AG04449 (cell line): ENCODE results near the gene VPS8.

Experiments used
- CTCF ChIA-PET: fragments of 350-600 bp; formaldehyde crosslinking; extraction: SDS; loops from one replicate; lab custom pipeline; 2021; ENCODE audit warnings: antibody characterized with exemption; lab: Yijun Ruan, JAX
- POLR2A ChIA-PET: fragments of 400-600, 350-600 bp; formaldehyde crosslinking; extraction: SDS; loops from one replicate; lab custom pipeline; 2020; ENCODE audit warnings: antibody characterized with exemption, inconsistent platforms; lab: Yijun Ruan, JAX
- DNase-seq: peaks from one replicate; pipeline ENCODE4 v3.0.0-alpha.2; 2010; ENCODE audit warnings: low read depth, low spot score
- H3K4me3 ChIP-seq: 2 replicates; pipeline ENCODE4 v1.5.1; 2011; ENCODE audit warnings: low read depth, mild to moderate bottlenecking, control low read depth, low read length
- TF ChIP-seq, protein P1 (sequence below): IDR thresholded peaks from one replicate; pipeline ENCODE4 v1.5.1; 2011; ENCODE audit warnings: mild to moderate bottlenecking, moderate library complexity, low read length, control low read depth, inconsistent platforms; ENCODE audit not compliant: insufficient read depth; ENCODE audit errors: missing control alignments

Gene VPS8

DNA sequence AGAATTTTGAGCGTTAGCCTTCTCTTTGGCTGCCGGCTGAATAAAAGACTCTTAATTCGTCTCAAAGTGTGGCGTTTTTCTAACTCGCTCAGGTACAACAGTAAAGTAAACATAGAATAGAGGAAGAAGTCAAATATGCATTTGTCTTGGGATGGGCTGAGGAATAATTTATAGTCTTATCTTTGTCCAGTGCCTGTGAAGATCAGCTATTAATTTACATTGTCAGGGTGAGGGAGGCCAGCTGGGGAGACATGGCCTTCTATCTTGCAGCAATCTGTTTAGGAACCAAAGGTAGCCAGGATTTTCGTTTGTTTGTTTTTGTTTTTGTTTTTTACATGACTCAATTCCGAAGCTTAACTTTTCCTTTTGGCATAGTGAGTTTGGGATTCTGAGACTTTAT is 100.2 kb downstream of the VPS8 start:
- DNase-seq: no peak
- ChIA-PET POLR2A (no interaction called here), CTCF (no interaction called here)
- TF ChIP-seq, protein P1, sequence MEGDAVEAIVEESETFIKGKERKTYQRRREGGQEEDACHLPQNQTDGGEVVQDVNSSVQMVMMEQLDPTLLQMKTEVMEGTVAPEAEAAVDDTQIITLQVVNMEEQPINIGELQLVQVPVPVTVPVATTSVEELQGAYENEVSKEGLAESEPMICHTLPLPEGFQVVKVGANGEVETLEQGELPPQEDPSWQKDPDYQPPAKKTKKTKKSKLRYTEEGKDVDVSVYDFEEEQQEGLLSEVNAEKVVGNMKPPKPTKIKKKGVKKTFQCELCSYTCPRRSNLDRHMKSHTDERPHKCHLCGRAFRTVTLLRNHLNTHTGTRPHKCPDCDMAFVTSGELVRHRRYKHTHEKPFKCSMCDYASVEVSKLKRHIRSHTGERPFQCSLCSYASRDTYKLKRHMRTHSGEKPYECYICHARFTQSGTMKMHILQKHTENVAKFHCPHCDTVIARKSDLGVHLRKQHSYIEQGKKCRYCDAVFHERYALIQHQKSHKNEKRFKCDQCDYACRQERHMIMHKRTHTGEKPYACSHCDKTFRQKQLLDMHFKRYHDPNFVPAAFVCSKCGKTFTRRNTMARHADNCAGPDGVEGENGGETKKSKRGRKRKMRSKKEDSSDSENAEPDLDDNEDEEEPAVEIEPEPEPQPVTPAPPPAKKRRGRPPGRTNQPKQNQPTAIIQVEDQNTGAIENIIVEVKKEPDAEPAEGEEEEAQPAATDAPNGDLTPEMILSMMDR: no peak
- H3K4me3 ChIP-seq: no peak overlapping the region

DNA sequence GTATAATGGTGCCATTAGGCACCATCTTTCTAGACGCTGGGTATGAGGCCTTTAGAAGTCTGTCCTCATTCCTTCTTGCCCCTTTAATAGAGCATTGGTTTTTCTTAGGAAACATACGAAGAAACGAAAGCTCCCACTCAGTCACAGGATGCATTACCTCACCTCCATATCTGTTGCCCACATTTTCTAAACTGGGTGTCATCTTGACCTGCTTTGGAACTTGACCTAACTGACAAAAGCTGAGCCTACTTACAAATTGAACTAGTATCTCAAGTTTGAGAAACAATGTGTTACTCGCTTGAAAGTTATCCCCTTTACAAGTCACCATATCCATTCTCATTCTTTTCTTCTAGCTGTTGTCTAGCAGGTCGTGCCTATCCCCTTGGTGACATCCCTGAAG is 102.7 kb downstream of the VPS8 start:
- H3K4me3 ChIP-seq: no peak overlapping the region
- TF ChIP-seq, protein P1: no peak
- ChIA-PET POLR2A (no interaction called here), CTCF (no interaction called here)
- no peak for DNase-seq

DNA sequence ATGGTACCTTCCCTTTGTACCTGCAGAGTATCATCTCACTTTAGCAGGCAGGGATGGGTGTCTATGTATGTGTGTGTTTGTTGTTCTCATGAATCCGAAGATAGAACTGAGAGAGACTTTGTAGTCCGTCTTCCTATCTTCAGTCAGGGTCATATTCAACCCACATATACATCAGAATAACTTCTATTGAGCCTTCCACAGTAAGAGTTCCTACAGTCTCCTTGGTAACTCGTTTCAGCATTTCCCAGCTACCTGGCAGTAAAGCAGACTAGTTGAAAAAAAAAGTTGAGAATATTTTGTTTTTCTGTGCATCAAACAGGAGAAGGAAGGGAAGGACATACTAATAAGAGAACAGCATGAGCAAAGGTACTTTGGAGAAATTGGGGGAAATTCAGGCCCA is 106.8 kb downstream of the VPS8 start:
- no peak overlapping the region for H3K4me3 ChIP-seq
- POLR2A ChIA-PET: interaction anchor here (0.5 kb wide), 1 partner anchor 1983 kb away, joined by 3 read pairs; no protein-coding TSS in a partner anchor
- DNase-seq: no peak
- TF ChIP-seq, protein P1: no peak
- CTCF ChIA-PET: no interaction called here

DNA sequence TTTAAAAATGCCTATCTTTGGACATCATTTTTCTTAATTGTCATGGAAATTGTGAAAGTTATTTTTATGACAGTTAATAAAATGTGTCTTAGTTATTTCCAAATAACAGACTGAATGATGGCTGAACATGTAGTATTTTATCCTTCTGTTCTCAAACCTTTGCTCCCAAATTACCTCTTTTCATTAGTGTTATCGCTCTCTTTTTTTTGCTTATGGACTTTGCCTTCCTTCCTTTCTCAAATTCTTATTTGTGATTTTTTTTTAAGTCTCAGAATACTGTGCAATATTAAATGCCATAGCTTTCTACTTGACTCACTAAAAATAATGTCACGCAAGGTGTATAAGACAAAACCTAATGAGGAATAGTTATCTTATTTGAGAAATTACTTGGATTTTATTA is 107.7 kb downstream of the VPS8 start:
- POLR2A ChIA-PET: no interaction called here
- no peak for DNase-seq
- H3K4me3 ChIP-seq: no peak overlapping the region
- TF ChIP-seq, protein P1: no peak
- CTCF ChIA-PET: no interaction called here

DNA sequence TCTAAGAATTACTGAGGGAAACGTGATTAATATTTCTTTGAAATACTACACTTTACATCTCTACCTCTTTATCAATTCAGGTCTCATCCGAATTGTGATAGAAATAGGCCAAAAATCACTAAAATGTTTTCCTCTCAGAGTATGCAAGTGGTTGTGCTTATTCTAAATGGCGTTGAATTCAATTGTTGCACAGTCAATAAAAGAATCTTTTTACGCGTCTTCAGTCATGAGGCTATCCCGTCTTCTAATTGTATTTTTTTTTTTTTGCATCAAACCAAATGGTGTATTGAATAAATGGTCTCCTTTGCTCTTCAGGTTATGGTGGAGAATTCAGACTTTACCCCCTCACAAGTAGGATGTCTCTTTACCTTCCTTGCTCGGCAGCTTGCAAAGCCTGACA is 112.6 kb downstream of the VPS8 start:
- ChIA-PET CTCF (no interaction called here), POLR2A (no interaction called here)
- no peak for DNase-seq
- H3K4me3 ChIP-seq: no peak overlapping the region
- TF ChIP-seq, protein P1: no peak

DNA sequence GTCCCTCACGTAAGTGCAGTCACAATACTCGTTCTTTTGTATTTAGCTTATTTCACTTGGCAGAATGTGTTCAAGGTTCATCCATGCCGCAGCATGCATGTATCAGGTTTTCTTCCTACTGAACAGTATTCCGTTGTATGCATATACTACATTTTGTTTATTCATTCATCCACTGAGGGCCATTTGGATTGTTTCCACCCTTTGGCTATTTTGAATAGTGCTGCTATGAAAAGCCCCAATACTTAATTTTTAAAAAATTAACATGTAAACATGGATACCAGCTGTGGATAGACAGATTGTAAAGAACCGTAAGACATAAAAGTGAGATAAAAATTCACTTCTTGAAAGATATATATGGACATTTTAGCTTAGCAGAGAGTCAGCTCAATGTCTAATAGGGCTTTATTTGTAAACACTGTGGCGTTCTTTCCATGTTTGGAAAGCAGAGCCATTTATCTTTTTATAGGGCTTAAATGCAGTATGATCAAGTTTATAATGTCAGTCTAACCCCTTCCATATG is 115.9 kb downstream of the VPS8 start:
- POLR2A ChIA-PET: no interaction called here

More for the DNA sequence above, 115.9 kb downstream of the VPS8 start:
- DNase-seq: no peak
- no peak overlapping the region for H3K4me3 ChIP-seq
- CTCF ChIA-PET: interaction anchor here (0.8 kb wide), 1 partner anchor 249 kb away, joined by 3 read pairs; no protein-coding TSS in a partner anchor
- TF ChIP-seq, protein P1: no peak
